ENCODE data around the gene WWC2. TPM values are rescaled to one million over a fixed set of nuclear protein-coding genes. Genes with fewer than 3 reads are reported as not detected.

The WWC2 gene
- total RNA-seq, 1 donor from 2014 or later, result 109 TPM

GRCh38 chr4:183202523-183202922 lies 103.5 kb downstream of the WWC2 start:
- H3K27ac ChIP-seq, result no peak overlapping the region
- no peaks in the 10 kb centered on the region for H3K27me3 ChIP-seq (ENCODE audit: low read depth)
- no peaks in the 10 kb centered on the region for H3K9me3 ChIP-seq
- DNase-seq, result no peak
- no peak for TF ChIP-seq CTCF (IDR thresholded peaks at IDR 0.05)
- no peaks in the 10 kb centered on the region for H3K36me3 ChIP-seq
- H3K4me3 ChIP-seq, result no peak overlapping the region
- no peak for ATAC-seq
- no peaks in the 10 kb centered on the region for H3K4me1 ChIP-seq
- intact Hi-C loops (cut with DNase I), result no loop called here

GRCh38 chr4:183204793-183205192 lies 105.7 kb downstream of the WWC2 start:
- Histone ChIP-seq H3K27me3 (ENCODE audit: low read depth) (no peaks in the 10 kb centered on the region), H3K9me3 (no peaks in the 10 kb centered on the region), H3K4me3 (no peak overlapping the region), H3K36me3 (peaks cover 13% of the 10 kb centered on the region), H3K4me1 (no peaks in the 10 kb centered on the region), H3K27ac (no peak overlapping the region)
- ATAC-seq, result no peak
- intact Hi-C loops (cut with DNase I), result no loop called here
- DNase-seq, result no peak
- no peak for TF ChIP-seq CTCF (IDR thresholded peaks at IDR 0.05)

- Histone ChIP-seq H3K27ac (no peak overlapping the region), H3K9me3 (no peaks in the 10 kb centered on the region), H3K4me3 (no peak overlapping the region), H3K27me3 (ENCODE audit: low read depth) (no peaks in the 10 kb centered on the region), H3K4me1 (no peaks in the 10 kb centered on the region), H3K36me3 (peaks cover 17% of the 10 kb centered on the region)
- intact Hi-C loops (cut with DNase I), result no loop called here
- no peak for TF ChIP-seq CTCF (IDR thresholded peaks at IDR 0.05)
- no peak for ATAC-seq
- no peak for DNase-seq
Measured at GRCh38 chr4:183205193-183205592, 106.1 kb downstream of the WWC2 start.

GRCh38 chr4:183205709-183206108 lies 106.7 kb downstream of the WWC2 start:
- no peak for TF ChIP-seq CTCF (IDR thresholded peaks at IDR 0.05)
- no peak overlapping the region for H3K27ac ChIP-seq
- no peaks in the 10 kb centered on the region for H3K27me3 ChIP-seq (ENCODE audit: low read depth)
- intact Hi-C loops (cut with DNase I), result no loop called here
- no peaks in the 10 kb centered on the region for H3K9me3 ChIP-seq
- no peak for ATAC-seq
- H3K4me3 ChIP-seq, result no peak overlapping the region
- no peak for DNase-seq
- no peaks in the 10 kb centered on the region for H3K4me1 ChIP-seq
- peaks cover 21% of the 10 kb centered on the region for H3K36me3 ChIP-seq

- intact Hi-C loops (cut with DNase I), result no loop called here
- no peak for ATAC-seq
- Histone ChIP-seq H3K27ac (no peak overlapping the region), H3K4me1 (no peaks in the 10 kb centered on the region), H3K36me3 (peaks cover 21% of the 10 kb centered on the region), H3K27me3 (ENCODE audit: low read depth) (no peaks in the 10 kb centered on the region), H3K4me3 (no peak overlapping the region), H3K9me3 (no peaks in the 10 kb centered on the region)
- TF ChIP-seq CTCF (IDR thresholded peaks at IDR 0.05), result no peak
- DNase-seq, result no peak
Measured at GRCh38 chr4:183211533-183211932, 112.5 kb downstream of the WWC2 start.

GRCh38 chr4:183213996-183214395 lies 114.9 kb downstream of the WWC2 start:
- Histone ChIP-seq H3K36me3 (peaks cover 10% of the 10 kb centered on the region), H3K4me1 (no peaks in the 10 kb centered on the region), H3K4me3 (no peak overlapping the region), H3K27me3 (ENCODE audit: low read depth) (no peaks in the 10 kb centered on the region), H3K27ac (no peak overlapping the region), H3K9me3 (no peaks in the 10 kb centered on the region)
- DNase-seq (no peak), ATAC-seq (no peak)
- intact Hi-C loops (cut with DNase I), result no loop called here
- TF ChIP-seq CTCF (IDR thresholded peaks at IDR 0.05), result no peak

Data from lower lobe of right lung (tissue), 2 donors.